Thyroid gland (tissue), 4 donors: Measurements from ENCODE around the gene STYX.

ENCODE experiments used
- POLR2A ChIP-seq, 2 donors: fragments of 450-650 bp; IDR thresholded peaks; one replicate each; pipeline ENCODE4 v1.6.1; 2017; ENCODE audit warnings: antibody characterized with exemption in 2 of 2, mild to moderate bottlenecking in 2 of 2, moderate library complexity in 1 of 2
- TF ChIP-seq, protein P1 (sequence below), 6 experiments: fragments of 200-600 bp in 3 of 6; fragments of 450-650 bp in 3 of 6; sonication (generic) in 3 of 6; IDR thresholded peaks; one replicate each; pipeline ENCODE4 v1.5.1; 2016 to 2019; ENCODE audit warnings: antibody characterized with exemption in 6 of 6, mild to moderate bottlenecking in 2 of 6, inconsistent platforms in 1 of 6, moderate library complexity in 1 of 6

DNA sequence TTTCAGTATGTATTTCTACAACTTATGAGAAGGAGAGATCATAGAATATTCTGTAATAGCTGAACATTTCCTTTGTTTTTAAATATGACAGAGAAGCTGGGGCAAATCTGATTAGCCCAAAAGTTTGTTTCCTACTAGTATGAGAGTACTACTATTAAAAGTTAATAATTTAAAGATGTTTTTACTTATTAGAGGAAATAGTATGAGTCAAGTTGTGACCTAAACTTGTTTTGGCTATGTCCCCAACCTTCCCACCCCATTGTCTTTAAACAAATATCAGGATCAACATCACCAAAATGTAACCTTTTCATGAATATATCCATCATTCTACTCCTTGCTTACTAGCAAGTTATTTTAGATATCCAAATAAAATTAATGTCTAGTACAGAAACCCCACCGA is 50.9 kb downstream of the STYX start:
- TF ChIP-seq, protein P1, sequence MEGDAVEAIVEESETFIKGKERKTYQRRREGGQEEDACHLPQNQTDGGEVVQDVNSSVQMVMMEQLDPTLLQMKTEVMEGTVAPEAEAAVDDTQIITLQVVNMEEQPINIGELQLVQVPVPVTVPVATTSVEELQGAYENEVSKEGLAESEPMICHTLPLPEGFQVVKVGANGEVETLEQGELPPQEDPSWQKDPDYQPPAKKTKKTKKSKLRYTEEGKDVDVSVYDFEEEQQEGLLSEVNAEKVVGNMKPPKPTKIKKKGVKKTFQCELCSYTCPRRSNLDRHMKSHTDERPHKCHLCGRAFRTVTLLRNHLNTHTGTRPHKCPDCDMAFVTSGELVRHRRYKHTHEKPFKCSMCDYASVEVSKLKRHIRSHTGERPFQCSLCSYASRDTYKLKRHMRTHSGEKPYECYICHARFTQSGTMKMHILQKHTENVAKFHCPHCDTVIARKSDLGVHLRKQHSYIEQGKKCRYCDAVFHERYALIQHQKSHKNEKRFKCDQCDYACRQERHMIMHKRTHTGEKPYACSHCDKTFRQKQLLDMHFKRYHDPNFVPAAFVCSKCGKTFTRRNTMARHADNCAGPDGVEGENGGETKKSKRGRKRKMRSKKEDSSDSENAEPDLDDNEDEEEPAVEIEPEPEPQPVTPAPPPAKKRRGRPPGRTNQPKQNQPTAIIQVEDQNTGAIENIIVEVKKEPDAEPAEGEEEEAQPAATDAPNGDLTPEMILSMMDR (IDR thresholded peaks at IDR 0.05) = no peak
- no peak for TF ChIP-seq POLR2A (IDR thresholded peaks at IDR 0.05)
